GM23248 (cell line): ENCODE data around the gene CUL1.

Experiments
- EZH2 ChIP-seq: fragments of 200-600 bp; sonication (generic); IDR thresholded peaks from 2 replicates; pipeline ENCODE4 v1.6.1; 2018; ENCODE audit warnings: antibody characterized with exemption, mild to moderate bottlenecking; ENCODE audit not compliant: insufficient read depth, poor library complexity, severe bottlenecking
- EZH2phosphoT487 ChIP-seq: fragments of 200-600 bp; sonication (generic); IDR thresholded peaks from 2 replicates; pipeline ENCODE4 v1.6.1; 2018; ENCODE audit warnings: antibody characterized with exemption, moderate library complexity, mild to moderate bottlenecking, low read depth; ENCODE audit not compliant: insufficient read depth

GRCh38 chr7:148721390-148721789, 22.7 kb downstream of the CUL1 start:
- TF ChIP-seq EZH2, result no peak
- no peak for TF ChIP-seq EZH2phosphoT487
